Left lobe of liver (tissue), 2 donors: Measurements from ENCODE around the gene PCLO. TPM values are rescaled to one million over a fixed set of nuclear protein-coding genes. Genes with fewer than 3 reads are reported as not detected.

Experiments used
- ATAC-seq: fragments of 200-7000 bp; cut with Tn5 transposase; one replicate; pipeline ENCODE4 v1.9.1; 2020; ENCODE audit warnings: mild to moderate bottlenecking, moderate library complexity
- DNase-seq: peaks from one replicate; pipeline ENCODE4 v3.0.0-alpha.2; 2020; ENCODE audit warnings: low spot score
- total RNA-seq: library from RNA; stranded (reverse); gene quantifications from one replicate; pipeline ENCODE4 v1.2.1, GENCODE V29; 2021
- donor health status: DM: no; HTN: no; CAD: no; lungs with moderate emphysema.
- donor health status: DM: no; HTN: yes; CAD: no.

PCLO gene
- total RNA-seq, result 0.33 TPM

GRCh38 chr7:83162402-83163256 is at the start of gene PCLO:
TSS of gene PCLO (minus strand) at chr7:83162884. CDS start at chr7:83162592, 292 bp downstream.
- peak; percentile 92 for ATAC-seq

GRCh38 chr7:83211685-83212084 is 49.0 kb upstream of the PCLO start:
- DNase-seq (no peak), ATAC-seq (no peak)

More at GRCh38 chr7:83162402-83163256, at the start of gene PCLO:
- peak; percentile 64 for DNase-seq

- DNase-seq (no peak), ATAC-seq (no peak)
These were observed 47.8 kb upstream of the PCLO start for GRCh38 chr7:83210479-83210878.

GRCh38 chr7:83204715-83205114 is 42.0 kb upstream of the PCLO start:
- ATAC-seq (no peak), DNase-seq (no peak)

- ATAC-seq (no peak), DNase-seq (no peak)
These were observed 38.7 kb upstream of the PCLO start for GRCh38 chr7:83201355-83201754.

GRCh38 chr7:83190659-83191389 is 28.1 kb upstream of the PCLO start:
- DNase-seq, result no peak
- ATAC-seq, result no peak

GRCh38 chr7:83178796-83179195 is 16.1 kb upstream of the PCLO start:
- no peak for ATAC-seq
- no peak for DNase-seq

- ATAC-seq, result no peak
- no peak for DNase-seq
These were observed 15.4 kb upstream of the PCLO start for GRCh38 chr7:83178066-83178465.

- no peak for DNase-seq
- ATAC-seq, result no peak
These were observed 11.0 kb upstream of the PCLO start for GRCh38 chr7:83173664-83174063.

- DNase-seq, result no peak
- ATAC-seq, result no peak
These were observed 4.1 kb upstream of the PCLO start for GRCh38 chr7:83166781-83167180.

GRCh38 chr7:83161899-83162401 is 734 bp downstream of the PCLO start:
- DNase-seq (no peak), ATAC-seq (no peak)

GRCh38 chr7:83161186-83161585 is 1.5 kb downstream of the PCLO start:
- ATAC-seq, result no peak
- no peak for DNase-seq

- ATAC-seq, result no peak
- no peak for DNase-seq
These were observed 3.0 kb downstream of the PCLO start for GRCh38 chr7:83159731-83160130.

GRCh38 chr7:83156006-83156405 is 6.7 kb downstream of the PCLO start:
- ATAC-seq (no peak), DNase-seq (no peak)

- DNase-seq (no peak), ATAC-seq (no peak)
These were observed 7.3 kb downstream of the PCLO start for GRCh38 chr7:83155407-83155806.

- DNase-seq, result no peak
- ATAC-seq, result no peak
These were observed 9.3 kb downstream of the PCLO start for GRCh38 chr7:83153419-83153818.

GRCh38 chr7:83150310-83150709 is 12.4 kb downstream of the PCLO start:
- no peak for ATAC-seq
- no peak for DNase-seq

- no peak for DNase-seq
- no peak for ATAC-seq
These were observed 13.2 kb downstream of the PCLO start for GRCh38 chr7:83149466-83149865.

- DNase-seq, result no peak
- no peak for ATAC-seq
These were observed 13.9 kb downstream of the PCLO start for GRCh38 chr7:83148776-83149175.

GRCh38 chr7:83143107-83143506 is 19.6 kb downstream of the PCLO start:
- DNase-seq (no peak), ATAC-seq (no peak)

- ATAC-seq, result no peak
- no peak for DNase-seq
These were observed 20.3 kb downstream of the PCLO start for GRCh38 chr7:83142365-83142764.

GRCh38 chr7:83141927-83142326 is 20.8 kb downstream of the PCLO start:
- ATAC-seq (no peak), DNase-seq (no peak)
